ENCODE data around the gene HOOK2. TPM values are rescaled to one million over a fixed set of nuclear protein-coding genes. Genes with fewer than 3 reads are reported as not detected.
A peak's percentile ranks its signal among the peaks of the same experiment; 100 is the strongest.
"Not testable (repeated sequence)": the region's sequence is repeated elsewhere in the genome, so short reads cannot be mapped to it uniquely, and the experiment has no call there.

HOOK2 gene
- total and polyA plus RNA-seq, 2 experiments from 2014 or later: 70.5 to 113 TPM

DNA sequence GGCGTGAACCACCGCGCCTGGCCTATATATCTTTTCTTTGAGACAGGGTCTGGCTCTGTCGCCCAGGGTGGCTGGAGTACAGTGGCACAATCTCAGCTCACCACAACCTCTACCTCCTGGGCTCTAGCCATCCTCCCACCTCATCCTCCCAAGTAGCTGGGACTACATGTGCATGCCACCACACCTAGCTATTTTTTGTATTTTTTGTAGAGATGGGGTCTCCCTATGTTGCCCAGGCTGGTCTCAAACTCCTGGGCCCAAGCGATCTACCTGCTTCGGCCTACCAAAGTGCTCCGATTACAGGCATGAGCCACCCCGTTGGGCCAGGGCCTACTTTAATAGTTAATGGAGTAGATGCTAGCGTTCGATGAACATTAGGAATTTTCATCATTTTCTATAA is 55.1 kb downstream of the HOOK2 start:
- peaks cover 10% of the 10 kb centered on the region for H3K4me1 ChIP-seq (ENCODE audit: insufficient read depth)
- TF ChIP-seq EZH2 (IDR thresholded peaks at IDR 0.05; ENCODE audit: borderline replicate concordance) (no peak), EZH2phosphoT487 (IDR thresholded peaks at IDR 0.05; ENCODE audit: low read depth, severe bottlenecking, unreplicated experiment) (no peak), CTCF (IDR thresholded peaks at IDR 0.05; ENCODE audit: poor library complexity) (no peak)
- peak overlapping the region; percentile 60 for H3K4me3 ChIP-seq
- no peak for DNase-seq (ENCODE audit: low spot score)
- H3K9me3 ChIP-seq (ENCODE audit: low read depth): no peaks in the 10 kb centered on the region
- H2AFZ ChIP-seq: no peak overlapping the region
- H3K9me2 ChIP-seq (replicated peaks; ENCODE audit: insufficient read depth): no peaks in the 10 kb centered on the region
- H3K36me3 ChIP-seq (replicated peaks; ENCODE audit: insufficient read depth, low read depth): no peaks in the 10 kb centered on the region
- peaks cover 70% of the 10 kb centered on the region for H3K79me2 ChIP-seq
- WGBS (ENCODE audit: low lambda C conversion rate, missing lambda C conversion rate): 93% methylated on average over 10 of the region's 10 CpGs
- peaks cover 7% of the 10 kb centered on the region for H4K20me1 ChIP-seq (ENCODE audit: insufficient read depth, poor library complexity, severe bottlenecking)
- H3K4me2 ChIP-seq: peak overlapping the region; percentile 99
- no peaks in the 10 kb centered on the region for H3K27me3 ChIP-seq
- peak overlapping the region; percentile 95 for H3K27ac ChIP-seq

- H3K4me1 ChIP-seq (ENCODE audit: insufficient read depth): peaks cover 10% of the 10 kb centered on the region
- H3K4me3 ChIP-seq: no peak overlapping the region
- H3K9me3 ChIP-seq (ENCODE audit: low read depth): no peaks in the 10 kb centered on the region
- peaks cover 53% of the 10 kb centered on the region for H3K79me2 ChIP-seq
- no peak for DNase-seq (ENCODE audit: low spot score)
- no peaks in the 10 kb centered on the region for H3K27me3 ChIP-seq
- no peak overlapping the region for H3K4me2 ChIP-seq
- H3K9me2 ChIP-seq (replicated peaks; ENCODE audit: insufficient read depth): no peaks in the 10 kb centered on the region
- no peak overlapping the region for H3K27ac ChIP-seq
- 99% methylated on average over 3 of the region's 3 CpGs for WGBS (ENCODE audit: low lambda C conversion rate, missing lambda C conversion rate)
- H2AFZ ChIP-seq: no peak overlapping the region
- peaks cover 7% of the 10 kb centered on the region for H4K20me1 ChIP-seq (ENCODE audit: insufficient read depth, poor library complexity, severe bottlenecking)
- no peaks in the 10 kb centered on the region for H3K36me3 ChIP-seq (replicated peaks; ENCODE audit: insufficient read depth, low read depth)
- TF ChIP-seq EZH2phosphoT487 (IDR thresholded peaks at IDR 0.05; ENCODE audit: low read depth, severe bottlenecking, unreplicated experiment): no peak
These were observed 59.4 kb downstream of the HOOK2 start for GRCh38 chr19:12715929-12716328.

DNA sequence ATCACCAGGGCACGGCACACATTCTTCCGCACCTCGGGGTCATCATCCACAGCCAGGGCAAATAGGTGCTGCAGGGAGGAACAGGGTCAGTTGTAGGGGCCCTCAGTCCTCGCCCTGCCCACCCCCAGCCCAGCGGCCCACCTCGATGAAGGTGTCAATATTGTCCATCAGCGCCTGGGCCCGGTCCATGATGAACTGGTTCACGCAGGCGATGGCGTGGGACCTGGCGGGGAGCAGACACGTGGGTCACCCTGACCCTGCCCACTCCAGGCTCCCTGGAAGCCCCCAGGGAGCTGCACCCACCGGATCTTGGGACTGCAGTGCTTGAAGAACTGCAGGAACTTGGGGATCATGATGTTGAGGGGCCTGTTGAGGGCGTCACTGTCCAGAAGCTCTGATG is 60.2 kb downstream of the HOOK2 start:
- H4K20me1 ChIP-seq (ENCODE audit: insufficient read depth, poor library complexity, severe bottlenecking): peaks cover under 1% of the 10 kb centered on the region
- peaks cover 45% of the 10 kb centered on the region for H3K79me2 ChIP-seq
- no peak overlapping the region for H3K27ac ChIP-seq
- no peaks in the 10 kb centered on the region for H3K9me3 ChIP-seq (ENCODE audit: low read depth)
- 95% methylated on average over 15 of the region's 15 CpGs for WGBS (ENCODE audit: low lambda C conversion rate, missing lambda C conversion rate)
- no peak for TF ChIP-seq EZH2phosphoT487 (IDR thresholded peaks at IDR 0.05; ENCODE audit: low read depth, severe bottlenecking, unreplicated experiment)
- TF ChIP-seq EZH2 (IDR thresholded peaks at IDR 0.05; ENCODE audit: borderline replicate concordance): no peak
- no peak for TF ChIP-seq CTCF (IDR thresholded peaks at IDR 0.05; ENCODE audit: poor library complexity)
- H3K9me2 ChIP-seq (replicated peaks; ENCODE audit: insufficient read depth): no peaks in the 10 kb centered on the region
- H3K4me3 ChIP-seq: no peak overlapping the region
- H2AFZ ChIP-seq: no peak overlapping the region
- peaks cover 3% of the 10 kb centered on the region for H3K4me1 ChIP-seq (ENCODE audit: insufficient read depth)
- no peaks in the 10 kb centered on the region for H3K27me3 ChIP-seq
- DNase-seq (ENCODE audit: low spot score): no peak
- no peaks in the 10 kb centered on the region for H3K36me3 ChIP-seq (replicated peaks; ENCODE audit: insufficient read depth, low read depth)
- no peak overlapping the region for H3K4me2 ChIP-seq

- H3K27ac ChIP-seq; H3K4me1 ChIP-seq (ENCODE audit: insufficient read depth); H3K9me2 ChIP-seq (replicated peaks; ENCODE audit: insufficient read depth); H3K4me2 ChIP-seq; H2AFZ ChIP-seq; H3K4me3 ChIP-seq; H4K20me1 ChIP-seq (ENCODE audit: insufficient read depth, poor library complexity, severe bottlenecking); H3K9me3 ChIP-seq (ENCODE audit: low read depth); H3K36me3 ChIP-seq (replicated peaks; ENCODE audit: insufficient read depth, low read depth); H3K27me3 ChIP-seq; DNase-seq (ENCODE audit: low spot score): not testable (repeated sequence)
- H3K79me2 ChIP-seq: peaks cover 28% of the 10 kb centered on the region
- WGBS (ENCODE audit: low lambda C conversion rate, missing lambda C conversion rate): 98% methylated on average over 9 of the region's 9 CpGs
These were observed 62.0 kb downstream of the HOOK2 start for GRCh38 chr19:12713304-12713703.

Small RNA genes within 50 kb of the gene (microRNA-seq; reads per million reads assigned to microRNA genes)
- gene MIR5684: not detected

Small RNA genes within 50 kb of the gene (small RNA-seq; reads per million reads assigned to genes)
- not detected for gene MIR5684

Other genes starting within 250 kb of the HOOK2 start
- 9.2 and 10.7 TPM in 2 replicates for gene ZNF564, start 224.1 kb downstream of the HOOK2 start, total RNA-seq
- gene ZNF564, start 224.1 kb downstream of the HOOK2 start, polyA plus RNA-seq: 5.0 and 6.1 TPM in 2 replicates
- gene ZNF490, start 164.7 kb downstream of the HOOK2 start, total RNA-seq: 7.8 and 8.1 TPM in 2 replicates
- gene ZNF490, start 164.7 kb downstream of the HOOK2 start, polyA plus RNA-seq: 1.8 and 2.3 TPM in 2 replicates
- gene ZNF791, start 164.6 kb downstream of the HOOK2 start, total RNA-seq: 16.1 and 16.2 TPM in 2 replicates
- gene ZNF791, start 164.6 kb downstream of the HOOK2 start, polyA plus RNA-seq: 11.5 and 16.6 TPM in 2 replicates
- 67.2 and 68.8 TPM in 2 replicates for gene MAN2B1, start 108.8 kb downstream of the HOOK2 start, total RNA-seq
- gene MAN2B1, start 108.8 kb downstream of the HOOK2 start, polyA plus RNA-seq: 77.1 and 81.9 TPM in 2 replicates
- gene WDR83, start 108.7 kb downstream of the HOOK2 start, total RNA-seq: 9.1 and 12.2 TPM in 2 replicates
- gene WDR83, start 108.7 kb downstream of the HOOK2 start, polyA plus RNA-seq: 19.5 and 21.5 TPM in 2 replicates
- gene DHPS, start 93.7 kb downstream of the HOOK2 start, total RNA-seq: 62.6 and 71.7 TPM in 2 replicates
- gene DHPS, start 93.7 kb downstream of the HOOK2 start, polyA plus RNA-seq: 63.1 and 84.7 TPM in 2 replicates
- gene GNG14, start 87.6 kb downstream of the HOOK2 start, total RNA-seq: not detected in 2 replicates
- gene GNG14, start 87.6 kb downstream of the HOOK2 start, polyA plus RNA-seq: not detected in 2 replicates
- 8.1 and 10.9 TPM in 2 replicates for gene FBXW9, start 78.9 kb downstream of the HOOK2 start, total RNA-seq
- gene FBXW9, start 78.9 kb downstream of the HOOK2 start, polyA plus RNA-seq: 9.1 and 11.1 TPM in 2 replicates
- gene TNPO2, start 51.6 kb downstream of the HOOK2 start, total RNA-seq: 41.4 and 65.2 TPM in 2 replicates
- gene TNPO2, start 51.6 kb downstream of the HOOK2 start, polyA plus RNA-seq: 11.7 and 16.0 TPM in 2 replicates
- gene TRIR, start 40.9 kb downstream of the HOOK2 start, total RNA-seq: 243 and 268 TPM in 2 replicates
- gene TRIR, start 40.9 kb downstream of the HOOK2 start, polyA plus RNA-seq: 246 and 259 TPM in 2 replicates
- gene GET3, start 38.1 kb downstream of the HOOK2 start, total RNA-seq: 52.3 and 79.6 TPM in 2 replicates
- gene GET3, start 38.1 kb downstream of the HOOK2 start, polyA plus RNA-seq: 85.4 and 108 TPM in 2 replicates
- gene BEST2, start 23.8 kb downstream of the HOOK2 start, total RNA-seq: not detected in 2 replicates
- not detected in 2 replicates for gene BEST2, start 23.8 kb downstream of the HOOK2 start, polyA plus RNA-seq
- 343 and 399 TPM in 2 replicates for gene JUNB, start 15.9 kb upstream of the HOOK2 start, total RNA-seq
- 539 and 633 TPM in 2 replicates for gene JUNB, start 15.9 kb upstream of the HOOK2 start, polyA plus RNA-seq
- 497 and 589 TPM in 2 replicates for gene PRDX2, start 26.2 kb upstream of the HOOK2 start, total RNA-seq
- 581 and 582 TPM in 2 replicates for gene PRDX2, start 26.2 kb upstream of the HOOK2 start, polyA plus RNA-seq
- not detected in 2 replicates for gene THSD8, start 26.5 kb upstream of the HOOK2 start, total RNA-seq
- gene THSD8, start 26.5 kb upstream of the HOOK2 start, polyA plus RNA-seq: 5.1 and 5.7 TPM in 2 replicates
- gene RNASEH2A, start 31.0 kb upstream of the HOOK2 start, total RNA-seq: 8.3 and 9.3 TPM in 2 replicates
- 20.4 and 25.7 TPM in 2 replicates for gene RNASEH2A, start 31.0 kb upstream of the HOOK2 start, polyA plus RNA-seq
- gene RTBDN, start 59.0 kb upstream of the HOOK2 start, total RNA-seq: 0.32 TPM in 1 of 2 replicates, not detected in the other
- gene RTBDN, start 59.0 kb upstream of the HOOK2 start, polyA plus RNA-seq: 0.36 TPM in 1 of 2 replicates, not detected in the other
- gene MAST1, start 63.0 kb upstream of the HOOK2 start, total RNA-seq: 0.20 and 0.32 TPM in 2 replicates
- 0.22 and 0.54 TPM in 2 replicates for gene MAST1, start 63.0 kb upstream of the HOOK2 start, polyA plus RNA-seq
- 25.7 and 31.5 TPM in 2 replicates for gene DNASE2, start 105.9 kb upstream of the HOOK2 start, total RNA-seq
- 41.3 and 41.9 TPM in 2 replicates for gene DNASE2, start 105.9 kb upstream of the HOOK2 start, polyA plus RNA-seq
- 0.37 TPM in 1 of 2 replicates, not detected in the other for gene KLF1, start 111.6 kb upstream of the HOOK2 start, total RNA-seq
- gene KLF1, start 111.6 kb upstream of the HOOK2 start, polyA plus RNA-seq: not detected in 2 replicates
- gene GCDH, start 115.6 kb upstream of the HOOK2 start, total RNA-seq: 31.7 and 34.2 TPM in 2 replicates
- 23.4 and 30.7 TPM in 2 replicates for gene GCDH, start 115.6 kb upstream of the HOOK2 start, polyA plus RNA-seq
- gene SYCE2, start 143.7 kb upstream of the HOOK2 start, total RNA-seq: 0.67 TPM in 1 of 2 replicates, not detected in the other
- 0.77 TPM in 1 of 2 replicates, not detected in the other for gene SYCE2, start 143.7 kb upstream of the HOOK2 start, polyA plus RNA-seq
- gene FARSA, start 158.2 kb upstream of the HOOK2 start, total RNA-seq: 36.2 and 45.6 TPM in 2 replicates
- gene FARSA, start 158.2 kb upstream of the HOOK2 start, polyA plus RNA-seq: 86.5 and 95.3 TPM in 2 replicates
- gene CALR, start 163.1 kb upstream of the HOOK2 start, total RNA-seq: 1,414 and 1,442 TPM in 2 replicates
- gene CALR, start 163.1 kb upstream of the HOOK2 start, polyA plus RNA-seq: 915 and 922 TPM in 2 replicates
- 64.5 and 65.8 TPM in 2 replicates for gene RAD23A, start 170.3 kb upstream of the HOOK2 start, total RNA-seq
- gene RAD23A, start 170.3 kb upstream of the HOOK2 start, polyA plus RNA-seq: 130 and 140 TPM in 2 replicates
- 21.0 and 27.2 TPM in 2 replicates for gene GADD45GIP1, start 181.7 kb upstream of the HOOK2 start, total RNA-seq
- gene GADD45GIP1, start 181.7 kb upstream of the HOOK2 start, polyA plus RNA-seq: 106 and 109 TPM in 2 replicates
- 0.17 TPM in 1 of 2 replicates, not detected in the other for gene DAND5, start 194.0 kb upstream of the HOOK2 start, total RNA-seq
- not detected in 2 replicates for gene DAND5, start 194.0 kb upstream of the HOOK2 start, polyA plus RNA-seq
- gene NFIX, start 219.9 kb upstream of the HOOK2 start, total RNA-seq: 3.8 and 12.8 TPM in 2 replicates
- gene NFIX, start 219.9 kb upstream of the HOOK2 start, polyA plus RNA-seq: 6.3 and 10.2 TPM in 2 replicates